HUES48 (cell line): Measurements from ENCODE around the gene LAPTM5.
A peak's percentile ranks its signal among the peaks of the same experiment; 100 is the strongest.

ENCODE experiments used
- H3K27ac ChIP-seq: one replicate; pipeline ENCODE4 v1.7.0; 2013; ENCODE audit warnings: low read depth, low read length, inconsistent platforms
- H3K27me3 ChIP-seq: 2 replicates; pipeline ENCODE4 v1.6.1; 2013; ENCODE audit warnings: mild to moderate bottlenecking, low read length; ENCODE audit not compliant: control insufficient read depth, insufficient read depth
- H3K36me3 ChIP-seq: 2 replicates; pipeline ENCODE4 v1.6.1; 2013; ENCODE audit warnings: low read length; ENCODE audit not compliant: control insufficient read depth, insufficient read depth
- H3K4me1 ChIP-seq: 2 replicates; pipeline ENCODE4 v1.6.1; 2013; ENCODE audit warnings: mild to moderate bottlenecking, low read length; ENCODE audit not compliant: control insufficient read depth, insufficient read depth
- H3K4me3 ChIP-seq: 2 replicates; pipeline ENCODE4 v1.5.1; 2013; ENCODE audit warnings: mild to moderate bottlenecking, low read depth, low read length
- H3K9ac ChIP-seq: 2 replicates; pipeline ENCODE4 v1.6.1; 2013; ENCODE audit warnings: mild to moderate bottlenecking, low read depth, low read length, moderate library complexity
- H3K9me3 ChIP-seq: 2 replicates; pipeline ENCODE4 v1.6.1; 2013; ENCODE audit warnings: low read length; ENCODE audit not compliant: control insufficient read depth, insufficient read depth

Gene LAPTM5

DNA sequence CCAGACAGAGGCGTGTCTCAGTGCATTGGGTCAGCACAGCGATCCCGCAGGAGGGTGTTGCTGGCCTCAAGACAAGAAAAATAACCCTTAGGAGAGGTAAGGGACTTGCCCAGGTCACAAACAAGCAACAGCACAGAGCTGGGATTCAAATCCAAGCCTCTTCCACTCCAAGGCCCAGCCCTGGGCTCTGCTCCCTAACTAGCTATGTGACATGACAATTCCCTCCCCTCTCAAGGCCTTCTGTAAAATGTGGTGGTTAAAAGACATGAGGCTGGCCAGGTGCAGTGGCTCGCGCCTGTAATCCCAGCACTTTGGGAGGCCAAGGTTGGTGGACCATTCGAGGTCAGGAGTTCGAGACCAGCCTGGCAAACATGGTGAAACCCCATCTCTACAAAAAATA, 28.1 kb upstream of the LAPTM5 start:
- Histone ChIP-seq H3K27me3 (no peaks in the 10 kb centered on the region), H3K9me3 (no peaks in the 10 kb centered on the region), H3K4me3 (no peak overlapping the region), H3K27ac (no peak overlapping the region), H3K36me3 (no peaks in the 10 kb centered on the region), H3K4me1 (peaks cover 7% of the 10 kb centered on the region; the same call in 1 of the 2 replicates), H3K9ac (no peak overlapping the region)

DNA sequence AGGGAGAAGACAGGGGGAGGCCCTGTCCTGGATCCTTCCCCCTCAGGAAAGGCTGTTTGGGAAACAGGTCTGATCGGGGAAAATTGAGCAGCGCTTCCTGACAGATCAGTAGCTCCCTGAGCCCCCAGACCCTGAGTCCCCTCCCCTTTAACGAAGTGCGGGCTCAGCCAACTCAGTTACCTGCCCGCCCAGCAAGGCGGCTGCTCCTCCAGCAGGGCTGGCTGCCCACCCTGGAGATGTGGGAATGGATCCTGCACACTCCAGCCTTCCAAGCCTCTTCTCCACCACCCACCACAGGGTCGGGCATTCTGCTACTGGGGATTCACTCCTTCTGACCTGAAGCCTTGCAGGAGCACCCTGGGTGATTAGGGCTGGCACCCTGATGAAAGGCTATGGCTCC, 27.6 kb upstream of the LAPTM5 start:
- no peak overlapping the region for H3K27ac ChIP-seq
- H3K27me3 ChIP-seq = no peaks in the 10 kb centered on the region
- H3K9me3 ChIP-seq = no peaks in the 10 kb centered on the region
- H3K9ac ChIP-seq = no peak overlapping the region
- H3K36me3 ChIP-seq = no peaks in the 10 kb centered on the region
- H3K4me3 ChIP-seq = no peak overlapping the region
- H3K4me1 ChIP-seq = peaks cover 7% of the 10 kb centered on the region; the same call in 1 of the 2 replicates

GRCh38 chr1:30783256-30783915, 25.8 kb upstream of the LAPTM5 start:
- no peak overlapping the region for H3K4me3 ChIP-seq
- H3K27me3 ChIP-seq = no peaks in the 10 kb centered on the region
- H3K27ac ChIP-seq = no peak overlapping the region
- H3K9ac ChIP-seq = no peak overlapping the region
- H3K4me1 ChIP-seq = peaks cover 7% of the 10 kb centered on the region; the same call in 1 of the 2 replicates
- H3K36me3 ChIP-seq = no peaks in the 10 kb centered on the region
- H3K9me3 ChIP-seq = no peaks in the 10 kb centered on the region

DNA sequence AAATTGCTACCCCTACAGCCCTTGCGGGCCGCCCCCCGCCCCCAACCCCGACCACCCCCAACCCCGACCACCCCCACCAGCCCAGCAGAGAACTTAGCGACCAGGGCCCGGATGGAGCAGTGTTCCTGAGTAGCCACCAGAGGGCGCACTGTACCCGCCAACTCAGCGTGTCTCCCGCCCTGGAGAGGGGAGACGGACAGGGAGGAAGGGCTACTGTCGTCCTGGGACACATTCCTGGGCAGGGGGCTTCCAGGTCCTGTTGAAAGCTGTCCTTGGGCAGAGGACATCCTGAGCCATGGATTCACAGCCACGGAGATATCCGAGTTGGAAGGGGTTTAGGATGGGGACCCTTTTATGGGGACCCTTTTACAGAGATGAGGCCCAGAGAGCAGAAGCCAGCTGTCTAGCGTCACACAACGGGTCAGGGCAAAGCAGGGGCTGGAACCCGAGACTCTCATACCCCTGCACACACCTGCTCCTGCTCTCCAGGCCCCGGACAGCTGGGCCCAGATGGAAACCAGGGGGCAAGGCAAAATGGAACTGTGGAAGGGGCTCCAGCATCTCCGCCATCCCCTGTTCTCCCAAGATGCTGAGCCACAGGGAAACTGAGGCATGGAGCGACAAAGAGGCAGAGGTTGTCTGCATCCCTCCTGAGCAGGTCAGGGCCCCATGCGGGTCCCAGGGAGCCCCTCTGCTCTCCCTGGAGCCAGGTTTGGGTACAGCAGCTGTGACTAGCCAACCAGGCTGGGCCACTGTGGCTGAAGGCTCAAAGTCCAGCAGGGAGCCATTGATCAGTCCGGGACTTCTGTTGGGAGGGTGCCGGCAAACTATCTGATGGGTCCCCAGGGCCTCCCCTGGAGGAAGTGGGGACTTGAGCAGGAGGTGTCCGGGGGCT, 25.0 kb upstream of the LAPTM5 start:
- H3K9me3 ChIP-seq = no peaks in the 10 kb centered on the region
- H3K36me3 ChIP-seq = no peaks in the 10 kb centered on the region
- no peak overlapping the region for H3K9ac ChIP-seq
- H3K27ac ChIP-seq = peak overlapping the region; percentile 11
- no peaks in the 10 kb centered on the region for H3K27me3 ChIP-seq
- no peak overlapping the region for H3K4me3 ChIP-seq
- peaks cover 7% of the 10 kb centered on the region; the same call in 1 of the 2 replicates for H3K4me1 ChIP-seq

- no peaks in the 10 kb centered on the region for H3K27me3 ChIP-seq
- peaks cover 7% of the 10 kb centered on the region; the same call in 1 of the 2 replicates for H3K4me1 ChIP-seq
- no peak overlapping the region for H3K9ac ChIP-seq
- no peak overlapping the region for H3K27ac ChIP-seq
- no peaks in the 10 kb centered on the region for H3K9me3 ChIP-seq
- H3K36me3 ChIP-seq = no peaks in the 10 kb centered on the region
- no peak overlapping the region for H3K4me3 ChIP-seq
Measured at GRCh38 chr1:30781906-30782305, 24.3 kb upstream of the LAPTM5 start.

- H3K27ac ChIP-seq = no peak overlapping the region
- H3K27me3 ChIP-seq = no peaks in the 10 kb centered on the region
- no peak overlapping the region for H3K9ac ChIP-seq
- no peak overlapping the region for H3K4me3 ChIP-seq
- no peaks in the 10 kb centered on the region for H3K36me3 ChIP-seq
- peaks cover 3% of the 10 kb centered on the region; the same call in 1 of the 2 replicates for H3K4me1 ChIP-seq
- no peaks in the 10 kb centered on the region for H3K9me3 ChIP-seq
Measured at GRCh38 chr1:30780409-30780808, 22.8 kb upstream of the LAPTM5 start.

- H3K36me3 ChIP-seq = no peaks in the 10 kb centered on the region
- H3K4me1 ChIP-seq = peaks cover 3% of the 10 kb centered on the region; the same call in 1 of the 2 replicates
- no peak overlapping the region for H3K9ac ChIP-seq
- H3K4me3 ChIP-seq = no peak overlapping the region
- H3K27me3 ChIP-seq = no peaks in the 10 kb centered on the region
- no peak overlapping the region for H3K27ac ChIP-seq
- H3K9me3 ChIP-seq = no peaks in the 10 kb centered on the region
Measured at GRCh38 chr1:30779294-30780071, 21.9 kb upstream of the LAPTM5 start.

- H3K27me3 ChIP-seq = no peaks in the 10 kb centered on the region
- no peak overlapping the region for H3K4me3 ChIP-seq
- peaks cover 3% of the 10 kb centered on the region; the same call in 1 of the 2 replicates for H3K4me1 ChIP-seq
- no peaks in the 10 kb centered on the region for H3K9me3 ChIP-seq
- H3K36me3 ChIP-seq = no peaks in the 10 kb centered on the region
- H3K9ac ChIP-seq = no peak overlapping the region
- no peak overlapping the region for H3K27ac ChIP-seq
Measured at GRCh38 chr1:30778979-30779293, 21.4 kb upstream of the LAPTM5 start.

- Histone ChIP-seq H3K9me3 (no peaks in the 10 kb centered on the region), H3K27me3 (no peaks in the 10 kb centered on the region), H3K4me3 (no peak overlapping the region), H3K4me1 (peaks cover 3% of the 10 kb centered on the region; the same call in 1 of the 2 replicates), H3K36me3 (no peaks in the 10 kb centered on the region), H3K27ac (no peak overlapping the region), H3K9ac (no peak overlapping the region)
Measured at GRCh38 chr1:30778154-30778978, 20.8 kb upstream of the LAPTM5 start.

DNA sequence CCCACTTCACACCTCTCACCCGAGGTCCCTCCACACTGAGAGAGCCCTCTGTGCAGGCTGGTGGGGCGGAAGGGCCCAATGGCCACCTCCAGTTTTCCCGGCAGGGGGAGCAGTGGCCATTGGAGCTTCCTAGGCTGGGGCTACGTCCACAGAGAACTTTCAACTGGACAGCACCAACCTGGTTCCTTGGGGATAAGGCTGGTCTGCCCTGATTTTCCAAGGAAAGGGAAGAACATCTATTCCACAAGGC, 20.3 kb upstream of the LAPTM5 start:
- H3K4me3 ChIP-seq = no peak overlapping the region
- peaks cover 3% of the 10 kb centered on the region; the same call in 1 of the 2 replicates for H3K4me1 ChIP-seq
- no peaks in the 10 kb centered on the region for H3K27me3 ChIP-seq
- no peak overlapping the region for H3K27ac ChIP-seq
- H3K9me3 ChIP-seq = no peaks in the 10 kb centered on the region
- H3K36me3 ChIP-seq = no peaks in the 10 kb centered on the region
- H3K9ac ChIP-seq = no peak overlapping the region
